Natural killer cell (primary cell): ENCODE results near the gene CCDC8. TPM values are rescaled to one million over a fixed set of nuclear protein-coding genes. Genes with fewer than 3 reads are reported as not detected.
A peak's percentile ranks its signal among the peaks of the same experiment; 100 is the strongest.

Experiments
- ATAC-seq, 3 donors: fragments of 150-1000 bp in 2 of 3; fragments of 200-7000 bp in 1 of 3; cut with Tn5 transposase; 1 replicate in 1 of 3; 2 replicates in 2 of 3; pipeline ENCODE4 v1.10.0; 2021; ENCODE audit warnings: mild to moderate bottlenecking in 2 of 3, moderate library complexity in 2 of 3
- DNase-seq, 2 donors: peaks; one replicate each; pipeline versions ENCODE4 v3.0.0 to v3.0.0-alpha.2; 2013 to 2021; ENCODE audit warnings: mixed read lengths in 1 of 2
- H3K27ac ChIP-seq: one replicate; pipeline ENCODE4 v1.5.1; 2013; ENCODE audit warnings: mild to moderate bottlenecking, low read length
- H3K27me3 ChIP-seq: one replicate; pipeline ENCODE4 v1.6.1; 2013; ENCODE audit warnings: low read length; ENCODE audit not compliant: control insufficient read depth, insufficient read depth
- H3K36me3 ChIP-seq: one replicate; pipeline ENCODE4 v1.6.1; 2013; ENCODE audit warnings: low read length; ENCODE audit not compliant: control insufficient read depth, insufficient read depth
- H3K4me1 ChIP-seq: one replicate; pipeline ENCODE4 v1.6.1; 2013; ENCODE audit warnings: low read length; ENCODE audit not compliant: control insufficient read depth, insufficient read depth
- H3K4me3 ChIP-seq: one replicate; pipeline ENCODE4 v1.5.1; 2013; ENCODE audit warnings: low read length
- H3K9me3 ChIP-seq: one replicate; pipeline ENCODE4 v1.6.1; 2013; ENCODE audit warnings: low read length; ENCODE audit not compliant: control insufficient read depth, insufficient read depth
- H3K27ac Mint-ChIP-seq, 2 donors: one replicate each; pipeline ENCODE4 v1.8.0; 2022; ENCODE audit warnings: mild to moderate bottlenecking in 2 of 2, mixed read lengths in 2 of 2, moderate library complexity in 1 of 2
- H3K27me3 Mint-ChIP-seq, 2 donors: one replicate each; pipeline ENCODE4 v1.8.0; 2022; ENCODE audit warnings: low read depth in 2 of 2, mixed read lengths in 2 of 2
- H3K36me3 Mint-ChIP-seq: one replicate; pipeline ENCODE4 v1.8.0; 2022; ENCODE audit warnings: mixed read lengths
- H3K4me1 Mint-ChIP-seq, 2 donors: one replicate each; pipeline ENCODE4 v1.8.0; 2022; ENCODE audit warnings: mixed read lengths in 2 of 2
- H3K4me3 Mint-ChIP-seq: one replicate; pipeline ENCODE4 v1.8.0; 2022; ENCODE audit warnings: mild to moderate bottlenecking, moderate library complexity, mixed read lengths
- H3K9me3 Mint-ChIP-seq, 2 donors: one replicate each; pipeline ENCODE4 v1.8.0; 2022; ENCODE audit warnings: mixed read lengths in 2 of 2
- CTCF ChIP-seq: fragments of 200-600 bp; IDR thresholded peaks from one replicate; pipeline ENCODE4 v1.8.0; 2022; ENCODE audit warnings: antibody characterized with exemption
- WGBS: methylation state at CpG from one replicate; pipeline ENCODE4 v1.1.7; 2013; ENCODE audit warnings: missing lambda C conversion rate; ENCODE audit not compliant: insufficient coverage; 5-methylcytosine and 5-hydroxymethylcytosine counted together
- intact Hi-C: fragments of 100-400 bp; cut with micrococcal nuclease; formaldehyde crosslinking; loops from one replicate; pipeline ENCODE4 v1.14.2; 2022
- total RNA-seq, 4 donors: library from RNA; stranded (reverse); fragments of 120-200 nt in 1 of 4; gene quantifications; one replicate each; pipeline versions ENCODE4 v1.2.3 to v1.2.4, GENCODE V29; 2013 to 2022

CCDC8 gene
- total RNA-seq, 3 donors from 2014 or later (not counting 1 experiment from before 2014, with no cell fraction given): not detected

DNA sequence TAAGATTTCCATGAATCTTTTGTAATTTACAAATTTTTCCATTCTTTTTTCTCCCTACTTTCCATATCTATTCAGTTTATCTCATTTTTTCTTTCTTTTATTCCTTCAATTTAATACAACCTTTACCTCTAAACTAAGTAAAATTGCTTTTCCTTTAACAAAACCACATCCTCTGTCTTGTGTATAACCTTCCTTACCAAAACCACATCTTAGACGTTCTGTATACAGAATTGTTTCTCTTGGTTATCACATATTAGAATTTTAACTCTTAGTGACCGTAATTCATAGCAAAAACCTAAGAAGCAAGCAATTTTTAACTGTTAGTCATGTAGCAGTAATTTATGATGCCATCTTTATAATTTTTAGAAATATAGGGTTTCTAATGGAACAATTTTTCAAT is 51.4 kb downstream of the CCDC8 start:
- Mint-ChIP-seq H3K36me3 (no peaks in the 10 kb centered on the region), H3K4me1 (peaks cover 46 to 52% of the 10 kb centered on the region in 2 donors)
- H3K36me3 ChIP-seq: peaks cover 28% of the 10 kb centered on the region

More for the DNA sequence above, 51.4 kb downstream of the CCDC8 start:
- no peak for TF ChIP-seq CTCF
- Histone ChIP-seq H3K9me3 (no peaks in the 10 kb centered on the region), H3K4me3 (peak overlapping the region; percentile 1), H3K27me3 (no peaks in the 10 kb centered on the region), H3K4me1 (peaks cover 46% of the 10 kb centered on the region), H3K27ac (no peak overlapping the region)
- WGBS: no CpG with 5 or more reads among the region's 2 CpGs
- ATAC-seq (peak; percentile 74 to 87 (median 75)), DNase-seq (peak in 1 of 2 donors; percentile 67)
- Mint-ChIP-seq H3K9me3 (no peaks in the 10 kb centered on the region), H3K27me3 (no peaks in the 10 kb centered on the region), H3K4me3 (peak overlapping the region; percentile 92), H3K27ac (peak overlapping the region; percentile 27 to 85)
- intact Hi-C loops: loop anchor here (5.0 kb wide), 1 partner anchor 95 kb away; no protein-coding TSS in a partner anchor

Other genes with a start within 250 kb of the CCDC8 start
- not detected for gene IGFL1, start 183.8 kb downstream of the CCDC8 start, total RNA-seq
- not detected for gene HIF3A, start 116.5 kb downstream of the CCDC8 start, total RNA-seq
- 100 to 1,000 TPM in 1 of 3 donors, 10 to 100 TPM in 2; 95.4 to 106 (median 98.4) TPM for gene PPP5C, start 66.5 kb downstream of the CCDC8 start, total RNA-seq
- gene PNMA8C, start 15.4 kb upstream of the CCDC8 start, total RNA-seq: 1 to 10 TPM in 1 of 3 donors, under 1 TPM in 2; 0.55 to 1.2 (median 0.87) TPM
- not detected for gene PNMA8A, start 58.0 kb upstream of the CCDC8 start, total RNA-seq
- gene PNMA8B, start 82.3 kb upstream of the CCDC8 start, total RNA-seq: under 1 TPM in 2 of 3 donors, not detected in 1; 0.08 to 0.09 TPM
- gene CALM3, start 187.8 kb upstream of the CCDC8 start, total RNA-seq: 100 to 1,000 TPM; 218 to 272 (median 235) TPM
- gene PTGIR, start 211.5 kb upstream of the CCDC8 start, total RNA-seq: 1 to 10 TPM in 2 of 3 donors, under 1 TPM in 1; 0.75 to 1.4 (median 1.0) TPM
- gene GNG8, start 222.6 kb upstream of the CCDC8 start, total RNA-seq: not detected
- under 1 TPM in 2 of 3 donors, not detected in 1; 0.14 to 0.20 TPM for gene DACT3, start 247.6 kb upstream of the CCDC8 start, total RNA-seq